Left lung (tissue), 10 donors: ENCODE data around the gene LRMDA. TPM values are rescaled to one million over a fixed set of nuclear protein-coding genes. Genes with fewer than 3 reads are reported as not detected.

Experiments
- ATAC-seq: fragments of 200-7000 bp; cut with Tn5 transposase; one replicate; pipeline ENCODE4 v1.9.1; 2020; ENCODE audit warnings: moderate library complexity
- DNase-seq, 4 donors: peaks; one replicate each; pipeline ENCODE4 v3.0.0-alpha.2; 2013 to 2020
- H3K27ac ChIP-seq, 2 donors: fragments of 200-600 bp; sonication (generic) in 1 of 2; one replicate each; pipeline versions ENCODE4 v1.5.0 to v1.8.0; 2020 to 2021
- H3K27me3 ChIP-seq, 2 donors: fragments of 200-600 bp; sonication (generic) in 1 of 2; one replicate each; pipeline versions ENCODE4 v1.5.0 to v1.8.0; 2020 to 2021
- H3K36me3 ChIP-seq, 2 donors: fragments of 200-600 bp; sonication (generic) in 1 of 2; one replicate each; pipeline versions ENCODE4 v1.5.0 to v1.8.0; 2020 to 2021
- H3K4me1 ChIP-seq, 2 donors: fragments of 200-600 bp; one replicate each; pipeline ENCODE4 v1.8.0; 2021
- H3K4me3 ChIP-seq, 2 donors: fragments of 200-600 bp; sonication (generic) in 1 of 2; one replicate each; pipeline versions ENCODE4 v1.5.0 to v1.8.0; 2020 to 2021; ENCODE audit warnings: mild to moderate bottlenecking in 1 of 2
- H3K9me3 ChIP-seq, 2 donors: fragments of 200-600 bp; sonication (generic) in 1 of 2; one replicate each; pipeline versions ENCODE4 v1.5.0 to v1.8.0; 2020 to 2021
- CTCF ChIP-seq, 2 donors: fragments of 200-600 bp; sonication (generic) in 1 of 2; IDR thresholded peaks; one replicate each; pipeline versions ENCODE4 v1.5.0 to v1.8.0; 2021; ENCODE audit warnings: antibody characterized with exemption in 2 of 2
- intact Hi-C, 2 donors: fragments of 100-400 bp; cut with DNase I; formaldehyde crosslinking; loops; one replicate each; pipeline versions ENCODE4 v1.11.2 to v1.14.2; 2022
- polyA plus RNA-seq, 6 donors: library from polyadenylated mRNA; unstranded; fragments of 120-200 nt; gene quantifications; one replicate each; pipeline ENCODE4 v1.2.1, GENCODE V29; 2013; ENCODE audit not compliant: insufficient read length in 6 of 6
- total RNA-seq, 2 donors: library from RNA; stranded (reverse); fragmentation: NEBNext Ultra II Directional; extraction: Animal tissue kit (Norgen Biotek cat#: 25700); gene quantifications; one replicate each; pipeline ENCODE4 v1.2.1, GENCODE V29; 2021
- donor health status: DM: no; HTN: yes; CAD: no.
- donor health status: DM: no; HTN: no; CAD: no.

LRMDA gene
- total and polyA plus RNA-seq, 8 donors: 13.9 to 23.6 (median 18.7) TPM

- Histone ChIP-seq H3K4me1 (peaks cover 5 to 39% of the 10 kb centered on the region in 2 donors), H3K27ac (peak overlapping the region; percentile 95 to 98), H3K27me3 (peaks cover 0 to 96% of the 10 kb centered on the region in 2 donors), H3K36me3 (peaks cover 0 to 15% of the 10 kb centered on the region in 2 donors), H3K9me3 (no peaks in the 10 kb centered on the region), H3K4me3 (peak overlapping the region; percentile 85 to 87)
- intact Hi-C loops: loop anchor here in 1 of 2 donors (5.0 to 10.0 kb wide), 3 partner anchors 102 to 1606 kb away; no protein-coding TSS in a partner anchor
- DNase-seq (peak in 3 of 4 donors; percentile 34 to 85 (median 49)), ATAC-seq (no peak)
- no peak for TF ChIP-seq CTCF (IDR thresholded peaks at IDR 0.05)
Observed at GRCh38 chr10:75398692-75399460, 32.5 kb upstream of the LRMDA start.

GRCh38 chr10:75399461-75400162, 31.8 kb upstream of the LRMDA start:
- DNase-seq (peak; percentile 59 to 94 (median 80)), ATAC-seq (peak; percentile 15)
- peaks cover 5 to 46% of the 10 kb centered on the region in 2 donors for H3K4me1 ChIP-seq
- H3K27ac ChIP-seq: peak overlapping the region; percentile 95 to 98
- H3K27me3 ChIP-seq: peaks cover 0 to 96% of the 10 kb centered on the region in 2 donors
- peak overlapping the region; percentile 85 to 87 for H3K4me3 ChIP-seq
- peaks cover 0 to 15% of the 10 kb centered on the region in 2 donors for H3K36me3 ChIP-seq
- peak; percentile 36 to 68 for TF ChIP-seq CTCF (IDR thresholded peaks at IDR 0.05)
- intact Hi-C loops: loop anchor here in 1 of 2 donors (5.0 to 10.0 kb wide), 4 partner anchors 102 to 1605 kb away; no protein-coding TSS in a partner anchor
- H3K9me3 ChIP-seq: no peaks in the 10 kb centered on the region

GRCh38 chr10:75400163-75400770, 31.2 kb upstream of the LRMDA start:
- TF ChIP-seq CTCF (IDR thresholded peaks at IDR 0.05): no peak
- H3K36me3 ChIP-seq: peaks cover 0 to 15% of the 10 kb centered on the region in 2 donors
- peak overlapping the region; percentile 95 to 98 for H3K27ac ChIP-seq
- no peaks in the 10 kb centered on the region for H3K9me3 ChIP-seq
- ATAC-seq: no peak
- peaks cover 5 to 47% of the 10 kb centered on the region in 2 donors for H3K4me1 ChIP-seq
- peak in 3 of 4 donors; percentile 35 to 56 (median 39) for DNase-seq
- intact Hi-C loops: loop anchor here in 1 of 2 donors (10.0 kb wide), 1 partner anchor 515 kb away; no protein-coding TSS in a partner anchor
- H3K27me3 ChIP-seq: peaks cover 0 to 96% of the 10 kb centered on the region in 2 donors
- H3K4me3 ChIP-seq: peak overlapping the region; percentile 85 to 87

- Histone ChIP-seq H3K9me3 (no peaks in the 10 kb centered on the region), H3K36me3 (peaks cover 0 to 15% of the 10 kb centered on the region in 2 donors), H3K4me3 (peak overlapping the region; percentile 85 to 87), H3K27ac (peak overlapping the region; percentile 95 to 98), H3K4me1 (peaks cover 3 to 47% of the 10 kb centered on the region in 2 donors), H3K27me3 (peaks cover 0 to 96% of the 10 kb centered on the region in 2 donors)
- DNase-seq (peak in 3 of 4 donors; percentile 29 to 90 (median 57)), ATAC-seq (peak; percentile 0)
- TF ChIP-seq CTCF (IDR thresholded peaks at IDR 0.05): no peak
- intact Hi-C loops: loop anchor here in 1 of 2 donors (10.0 kb wide), 1 partner anchor 514 kb away; no protein-coding TSS in a partner anchor
Observed at GRCh38 chr10:75400771-75401568, 30.5 kb upstream of the LRMDA start.
